Adrenal gland (tissue), 12 donors: Measurements from ENCODE around the gene RECK. TPM values are rescaled to one million over a fixed set of nuclear protein-coding genes. Genes with fewer than 3 reads are reported as not detected.

ENCODE experiments used
- DNase-seq, 7 donors: peaks; one replicate each; pipeline ENCODE4 v3.0.0-alpha.2; 2019 to 2020
- H3K27ac ChIP-seq, 5 donors: fragments of 200-600 bp; sonication (generic) in 4 of 5; 1 replicate in 3 of 5; 2 replicates in 2 of 5; pipeline versions ENCODE4 v1.5.1 to v1.8.0; 2016 to 2020; ENCODE audit warnings: mild to moderate bottlenecking in 1 of 5
- H3K27me3 ChIP-seq: fragments of 200-600 bp; 2 replicates; pipeline ENCODE4 v1.8.0; 2021
- H3K36me3 ChIP-seq, 2 donors: fragments of 200-600 bp; replicated peaks in 1 of 2; 1 replicate in 1 of 2; 2 replicates in 1 of 2; pipeline versions ENCODE4 v1.5.1 to v1.8.0; 2018 to 2022
- H3K4me1 ChIP-seq, 2 donors: fragments of 200-600 bp; replicated peaks in 1 of 2; 1 replicate in 1 of 2; 2 replicates in 1 of 2; pipeline versions ENCODE4 v1.5.1 to v1.8.0; 2018 to 2021
- H3K4me3 ChIP-seq, 4 donors: fragments of 200-600 bp; sonication (generic) in 3 of 4; one replicate each; pipeline ENCODE4 v1.5.1; 2016 to 2018
- H3K9me3 ChIP-seq, 3 donors: fragments of 200-600 bp; sonication (generic) in 1 of 3; replicated peaks in 1 of 3; 1 replicate in 2 of 3; 2 replicates in 1 of 3; pipeline versions ENCODE4 v1.5.1 to v1.8.0; 2016 to 2021
- CTCF ChIP-seq, 6 experiments: fragments of 450-650 bp in 4 of 6; fragments of 200-600 bp in 2 of 6; sonication (generic) in 1 of 6; IDR thresholded peaks; 1 replicate in 5 of 6; 2 replicates in 1 of 6; pipeline versions ENCODE4 v1.5.1 to v1.8.0; 2016 to 2021; ENCODE audit warnings: antibody characterized with exemption in 6 of 6, mild to moderate bottlenecking in 2 of 6, moderate library complexity in 1 of 6
- POLR2A ChIP-seq, 2 donors: fragments of 450-650 bp; IDR thresholded peaks; one replicate each; pipeline ENCODE4 v1.6.1; 2017; ENCODE audit warnings: antibody characterized with exemption in 2 of 2, mild to moderate bottlenecking in 2 of 2, moderate library complexity in 1 of 2
- WGBS, 4 donors: extraction: QIAGEN DNeasy Blood & Tissue Kit in 2 of 4; methylation state at CpG; one replicate each; pipeline versions ENCODE4 v1.1.5 to v1.1.7; 2013 to 2017; 5-methylcytosine and 5-hydroxymethylcytosine counted together
- intact Hi-C, 2 donors: fragments of 100-400 bp; cut with DNase I; formaldehyde crosslinking; loops; one replicate each; pipeline versions ENCODE4 v1.14.1 to v1.15.0; 2022 to 2023
- polyA plus RNA-seq, 3 donors: library from polyadenylated mRNA; stranded (reverse); fragments of 200-250 nt in 2 of 3; fragments of 350-450 nt in 1 of 3; fragmentation: Illumina TruSeq in 1 of 3; extraction: RNeasy Lipid Tissue Mini Kit (QIAGEN cat#74804) in 1 of 3; gene quantifications; one replicate each; pipeline ENCODE4 v1.2.3, GENCODE V29; 2013 to 2014
- total RNA-seq, 9 donors: library from RNA; depleted of rRNA in 4 of 9; stranded (reverse); fragments of >200 nt in 4 of 9; fragments of 120-200 nt in 1 of 9; fragmentation: NEBNext Ultra II Directional in 1 of 9; extraction: Animal tissue kit (Norgen Biotek cat#: 25700) in 1 of 9; gene quantifications; one replicate each; pipeline versions ENCODE4 v1.1.0 to v1.2.4, GENCODE V29; 2013 to 2023
- donor health status: healthy with polysubstance abuse.
- donor health status: Bipolar disorder and iron deficiency.
- donor health status: DM: yes; HTN: yes; CAD: no.
- donor health status: DM: no; HTN: no; CAD: no.
- donor health status: DM: no; HTN: no; CAD: no.
- donor health status: DM: yes; HTN: yes; CAD: no.

RECK gene
- total and polyA plus RNA-seq, 12 donors: 4.1 to 15.8 (median 9.6) TPM

GRCh38 chr9:36151316-36152210, 114.8 kb downstream of the RECK start:
- Histone ChIP-seq H3K4me1 (peaks cover 15 to 41% of the 10 kb centered on the region in 2 donors), H3K27ac (peak overlapping the region in 2 of 5 donors; percentile 47 to 75), H3K36me3 (no peaks in the 10 kb centered on the region), H3K4me3 (no peak overlapping the region), H3K27me3 (no peaks in the 10 kb centered on the region), H3K9me3 (no peaks in the 10 kb centered on the region)
- WGBS, 4 donors: 69 to 82% (median 79%) methylated on average over 13 to 14 of the region's 14 CpGs
- TF ChIP-seq POLR2A (IDR thresholded peaks at IDR 0.05) (no peak), CTCF (IDR thresholded peaks at IDR 0.05) (no peak)
- intact Hi-C loops: no loop called here
- DNase-seq: peak in 6 of 7 donors; percentile 47 to 74 (median 58)

GRCh38 chr9:36152741-36153438, 116.2 kb downstream of the RECK start:
- Histone ChIP-seq H3K9me3 (no peaks in the 10 kb centered on the region), H3K4me3 (no peak overlapping the region), H3K27me3 (no peaks in the 10 kb centered on the region), H3K4me1 (peaks cover 15 to 39% of the 10 kb centered on the region in 2 donors), H3K27ac (peak overlapping the region in 1 of 5 donors; percentile 30), H3K36me3 (no peaks in the 10 kb centered on the region)
- DNase-seq: no peak
- 92 to 94% (median 93%) methylated on average over 10 of the region's 10 CpGs for WGBS, 4 donors
- no peak for TF ChIP-seq CTCF (IDR thresholded peaks at IDR 0.05)
- no peak for TF ChIP-seq POLR2A (IDR thresholded peaks at IDR 0.05)
- intact Hi-C loops: no loop called here

GRCh38 chr9:36153746-36154145, 117.0 kb downstream of the RECK start:
- H3K27ac ChIP-seq: peak overlapping the region in 4 of 5 donors; percentile 16 to 74 (median 46)
- 68 to 73% (median 71%) methylated on average over 9 of the region's 9 CpGs for WGBS, 4 donors
- intact Hi-C loops: no loop called here
- no peaks in the 10 kb centered on the region for H3K27me3 ChIP-seq
- peaks cover 8 to 34% of the 10 kb centered on the region in 2 donors for H3K4me1 ChIP-seq
- no peak for DNase-seq
- no peak for TF ChIP-seq POLR2A (IDR thresholded peaks at IDR 0.05)
- TF ChIP-seq CTCF (IDR thresholded peaks at IDR 0.05): no peak
- H3K36me3 ChIP-seq: no peaks in the 10 kb centered on the region
- no peaks in the 10 kb centered on the region for H3K9me3 ChIP-seq
- H3K4me3 ChIP-seq: no peak overlapping the region

- intact Hi-C loops: no loop called here
- H3K4me3 ChIP-seq: no peak overlapping the region
- 29 to 44% (median 42%) methylated on average over 11 of the region's 11 CpGs for WGBS, 4 donors
- peak overlapping the region; percentile 16 to 74 (median 32) for H3K27ac ChIP-seq
- no peaks in the 10 kb centered on the region for H3K27me3 ChIP-seq
- peaks cover 1 to 30% of the 10 kb centered on the region in 2 donors for H3K4me1 ChIP-seq
- H3K9me3 ChIP-seq: no peaks in the 10 kb centered on the region
- TF ChIP-seq CTCF (IDR thresholded peaks at IDR 0.05): no peak
- no peak for TF ChIP-seq POLR2A (IDR thresholded peaks at IDR 0.05)
- DNase-seq: peak in 2 of 7 donors; percentile 52 to 63
- no peaks in the 10 kb centered on the region for H3K36me3 ChIP-seq
Measured at GRCh38 chr9:36154331-36154952, 117.7 kb downstream of the RECK start.
